ENCODE data around the gene PTPRG. TPM values are rescaled to one million over a fixed set of nuclear protein-coding genes. Genes with fewer than 3 reads are reported as not detected.

Gene PTPRG
- total and polyA plus RNA-seq, 2 experiments from 2014 or later, result 8.5 to 34.9 TPM

DNA sequence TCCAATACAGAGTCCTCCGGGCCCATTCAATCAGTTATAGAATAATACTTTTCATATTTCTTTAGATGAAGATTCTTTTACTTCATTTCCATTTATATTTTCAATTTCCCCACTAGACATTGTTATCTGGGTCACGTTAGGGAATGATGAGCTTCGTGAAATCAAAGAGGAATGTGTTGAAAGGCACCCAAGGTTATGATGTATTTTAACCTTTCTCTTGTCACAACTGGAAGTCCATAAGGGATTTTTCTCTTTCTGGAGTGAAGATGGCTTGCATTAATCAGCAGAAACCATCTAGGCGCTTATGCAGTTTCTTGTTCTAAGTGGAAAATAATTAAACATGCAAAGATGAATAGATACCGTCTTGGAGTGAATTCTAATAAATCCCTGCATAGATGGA lies 631.5 kb downstream of the PTPRG start:
- TF ChIP-seq EZH2phosphoT487 (IDR thresholded peaks at IDR 0.05; ENCODE audit: low read depth, severe bottlenecking, unreplicated experiment) (no peak), EZH2 (IDR thresholded peaks at IDR 0.05; ENCODE audit: borderline replicate concordance) (no peak)
- TF ChIP-seq, protein P1, sequence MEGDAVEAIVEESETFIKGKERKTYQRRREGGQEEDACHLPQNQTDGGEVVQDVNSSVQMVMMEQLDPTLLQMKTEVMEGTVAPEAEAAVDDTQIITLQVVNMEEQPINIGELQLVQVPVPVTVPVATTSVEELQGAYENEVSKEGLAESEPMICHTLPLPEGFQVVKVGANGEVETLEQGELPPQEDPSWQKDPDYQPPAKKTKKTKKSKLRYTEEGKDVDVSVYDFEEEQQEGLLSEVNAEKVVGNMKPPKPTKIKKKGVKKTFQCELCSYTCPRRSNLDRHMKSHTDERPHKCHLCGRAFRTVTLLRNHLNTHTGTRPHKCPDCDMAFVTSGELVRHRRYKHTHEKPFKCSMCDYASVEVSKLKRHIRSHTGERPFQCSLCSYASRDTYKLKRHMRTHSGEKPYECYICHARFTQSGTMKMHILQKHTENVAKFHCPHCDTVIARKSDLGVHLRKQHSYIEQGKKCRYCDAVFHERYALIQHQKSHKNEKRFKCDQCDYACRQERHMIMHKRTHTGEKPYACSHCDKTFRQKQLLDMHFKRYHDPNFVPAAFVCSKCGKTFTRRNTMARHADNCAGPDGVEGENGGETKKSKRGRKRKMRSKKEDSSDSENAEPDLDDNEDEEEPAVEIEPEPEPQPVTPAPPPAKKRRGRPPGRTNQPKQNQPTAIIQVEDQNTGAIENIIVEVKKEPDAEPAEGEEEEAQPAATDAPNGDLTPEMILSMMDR (IDR thresholded peaks at IDR 0.05; ENCODE audit: poor library complexity), result no peak
- no peaks in the 10 kb centered on the region for H3K36me3 ChIP-seq (replicated peaks; ENCODE audit: insufficient read depth, low read depth)
- H3K27ac ChIP-seq, result no peak overlapping the region
- no peaks in the 10 kb centered on the region for H3K9me2 ChIP-seq (replicated peaks; ENCODE audit: insufficient read depth)
- no peak overlapping the region for H3K4me2 ChIP-seq
- H3K27me3 ChIP-seq, result no peaks in the 10 kb centered on the region
- H3K4me1 ChIP-seq (ENCODE audit: insufficient read depth), result no peaks in the 10 kb centered on the region
- no peak for DNase-seq (ENCODE audit: low spot score)
- H2AFZ ChIP-seq, result no peak overlapping the region
- no peaks in the 10 kb centered on the region for H3K79me2 ChIP-seq
- no peak overlapping the region for H3K4me3 ChIP-seq
- no peaks in the 10 kb centered on the region for H3K9me3 ChIP-seq (ENCODE audit: low read depth)
- no peaks in the 10 kb centered on the region for H4K20me1 ChIP-seq (ENCODE audit: insufficient read depth, poor library complexity, severe bottlenecking)
- 96% methylated on average over 5 of the region's 5 CpGs for WGBS (ENCODE audit: low lambda C conversion rate, missing lambda C conversion rate)

DNA sequence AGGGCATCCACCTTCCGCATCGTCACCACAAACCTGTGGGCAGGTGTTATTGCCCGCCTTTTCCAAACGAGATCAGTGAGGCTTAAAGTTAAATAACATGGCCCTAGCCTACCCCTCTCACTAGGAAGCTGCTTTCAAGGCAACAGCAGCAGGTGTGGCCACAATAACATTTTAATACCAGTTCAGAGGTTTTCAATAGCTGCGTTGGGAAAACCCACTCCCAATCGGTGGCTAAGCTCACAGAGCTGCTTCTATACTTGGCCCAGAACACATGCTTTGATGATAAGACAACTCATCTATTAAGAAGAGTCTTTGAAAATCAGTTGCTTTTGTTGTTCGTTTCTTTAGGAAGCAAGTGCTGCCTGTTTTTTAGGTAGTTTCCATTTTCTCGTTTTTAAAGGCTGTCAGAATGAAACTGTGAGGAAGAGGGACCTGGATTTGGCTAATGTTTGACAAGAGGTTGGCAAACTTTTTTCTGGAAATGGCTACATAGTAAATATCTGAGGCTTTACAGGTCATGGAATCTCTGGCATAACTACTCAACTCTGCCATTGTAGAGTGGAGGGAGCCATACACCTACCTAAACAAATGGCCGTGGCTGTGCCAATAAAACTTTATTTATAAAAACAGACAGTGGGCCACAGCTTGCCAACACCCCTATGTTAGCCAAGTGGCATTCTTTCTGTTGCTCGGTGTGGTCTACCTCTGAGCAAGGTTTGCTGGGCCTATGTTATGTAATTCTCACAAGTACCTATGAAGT lies 632.4 kb downstream of the PTPRG start:
- no peak overlapping the region for H3K27ac ChIP-seq
- no peaks in the 10 kb centered on the region for H3K36me3 ChIP-seq (replicated peaks; ENCODE audit: insufficient read depth, low read depth)
- DNase-seq (ENCODE audit: low spot score), result no peak
- no peaks in the 10 kb centered on the region for H3K79me2 ChIP-seq
- H3K4me3 ChIP-seq, result no peak overlapping the region
- H4K20me1 ChIP-seq (ENCODE audit: insufficient read depth, poor library complexity, severe bottlenecking), result no peaks in the 10 kb centered on the region
- no peaks in the 10 kb centered on the region for H3K27me3 ChIP-seq
- 89% methylated on average over 10 of the region's 10 CpGs for WGBS (ENCODE audit: low lambda C conversion rate, missing lambda C conversion rate)
- no peaks in the 10 kb centered on the region for H3K4me1 ChIP-seq (ENCODE audit: insufficient read depth)
- no peak overlapping the region for H3K4me2 ChIP-seq
- no peaks in the 10 kb centered on the region for H3K9me2 ChIP-seq (replicated peaks; ENCODE audit: insufficient read depth)
- TF ChIP-seq, protein P1 (IDR thresholded peaks at IDR 0.05; ENCODE audit: poor library complexity), result no peak
- TF ChIP-seq EZH2 (IDR thresholded peaks at IDR 0.05; ENCODE audit: borderline replicate concordance) (no peak), EZH2phosphoT487 (IDR thresholded peaks at IDR 0.05; ENCODE audit: low read depth, severe bottlenecking, unreplicated experiment) (no peak)
- H3K9me3 ChIP-seq (ENCODE audit: low read depth), result no peaks in the 10 kb centered on the region
- H2AFZ ChIP-seq, result no peak overlapping the region

DNA sequence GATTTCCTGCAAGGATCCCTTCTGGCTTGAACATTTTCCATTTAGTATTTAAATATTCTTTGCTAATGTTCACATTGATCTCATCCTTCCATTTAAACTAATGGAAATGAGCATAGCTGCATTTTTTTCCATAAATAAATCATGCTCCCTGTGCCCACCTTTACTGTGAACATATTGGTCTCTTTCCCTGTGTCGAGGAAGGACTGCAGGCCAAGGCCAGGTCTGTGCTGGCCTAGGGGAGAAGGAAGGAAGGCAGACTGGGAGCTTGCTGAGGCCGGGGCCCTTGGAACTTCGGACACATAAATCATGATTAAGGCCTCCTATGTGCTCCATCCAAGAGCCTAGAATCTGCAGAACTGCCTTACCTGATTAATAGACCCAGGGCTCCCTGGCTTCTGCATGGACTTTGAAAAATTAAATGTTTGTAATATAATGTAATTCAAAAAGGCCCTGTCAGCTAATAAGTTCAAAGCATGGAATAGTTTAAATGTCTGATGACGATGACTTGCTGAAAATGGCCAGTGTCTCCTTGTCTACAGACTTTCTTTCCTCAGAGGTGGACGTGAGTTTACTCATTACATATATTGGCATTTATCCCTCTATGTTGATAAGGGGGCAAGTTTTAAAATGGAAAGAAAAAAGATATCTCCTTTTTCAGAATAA lies 636.1 kb downstream of the PTPRG start:
- no peaks in the 10 kb centered on the region for H4K20me1 ChIP-seq (ENCODE audit: insufficient read depth, poor library complexity, severe bottlenecking)
- H3K4me1 ChIP-seq (ENCODE audit: insufficient read depth), result no peaks in the 10 kb centered on the region
- 99% methylated on average over 5 of the region's 5 CpGs for WGBS (ENCODE audit: low lambda C conversion rate, missing lambda C conversion rate)
- no peak overlapping the region for H3K4me2 ChIP-seq
- no peak overlapping the region for H3K4me3 ChIP-seq
- no peaks in the 10 kb centered on the region for H3K9me3 ChIP-seq (ENCODE audit: low read depth)
- no peak for TF ChIP-seq EZH2 (IDR thresholded peaks at IDR 0.05; ENCODE audit: borderline replicate concordance)
- no peaks in the 10 kb centered on the region for H3K27me3 ChIP-seq
- no peaks in the 10 kb centered on the region for H3K9me2 ChIP-seq (replicated peaks; ENCODE audit: insufficient read depth)
- H3K79me2 ChIP-seq, result no peaks in the 10 kb centered on the region
- DNase-seq (ENCODE audit: low spot score), result no peak
- no peaks in the 10 kb centered on the region for H3K36me3 ChIP-seq (replicated peaks; ENCODE audit: insufficient read depth, low read depth)
- no peak overlapping the region for H2AFZ ChIP-seq
- no peak overlapping the region for H3K27ac ChIP-seq

DNA sequence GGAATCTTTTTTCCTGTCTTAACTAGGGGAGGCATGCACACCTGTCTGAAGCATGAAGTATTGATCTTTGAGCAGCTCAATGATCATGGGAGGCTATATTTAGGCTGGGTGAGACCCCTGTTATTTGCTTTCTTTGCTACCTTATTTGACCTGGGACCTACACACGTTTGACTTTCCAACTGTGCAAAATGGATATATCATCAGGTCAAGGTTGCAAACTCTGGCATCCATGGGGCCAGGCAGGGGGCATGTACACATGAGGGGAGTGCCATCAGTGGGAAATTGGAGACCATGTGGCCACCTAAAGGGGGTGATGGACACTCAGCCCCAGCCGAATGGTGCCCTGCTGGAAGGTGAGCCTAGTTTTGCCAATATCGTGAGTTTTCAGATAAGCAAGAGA lies 637.8 kb downstream of the PTPRG start:
- Histone ChIP-seq H3K36me3 (replicated peaks; ENCODE audit: insufficient read depth, low read depth) (no peaks in the 10 kb centered on the region), H3K4me1 (ENCODE audit: insufficient read depth) (no peaks in the 10 kb centered on the region), H4K20me1 (ENCODE audit: insufficient read depth, poor library complexity, severe bottlenecking) (no peaks in the 10 kb centered on the region), H3K79me2 (no peaks in the 10 kb centered on the region), H3K9me3 (ENCODE audit: low read depth) (no peaks in the 10 kb centered on the region), H3K27me3 (no peaks in the 10 kb centered on the region), H3K9me2 (replicated peaks; ENCODE audit: insufficient read depth) (no peaks in the 10 kb centered on the region), H3K27ac (no peak overlapping the region), H3K4me2 (no peak overlapping the region), H2AFZ (no peak overlapping the region), H3K4me3 (no peak overlapping the region)
- no peak for DNase-seq (ENCODE audit: low spot score)
- 84% methylated on average over 3 of the region's 3 CpGs for WGBS (ENCODE audit: low lambda C conversion rate, missing lambda C conversion rate)
- TF ChIP-seq EZH2 (IDR thresholded peaks at IDR 0.05; ENCODE audit: borderline replicate concordance), result no peak
- TF ChIP-seq, protein P1 (IDR thresholded peaks at IDR 0.05; ENCODE audit: poor library complexity), result no peak
- TF ChIP-seq EZH2phosphoT487 (IDR thresholded peaks at IDR 0.05; ENCODE audit: low read depth, severe bottlenecking, unreplicated experiment), result no peak
